SK-N-DZ (cell line): Measurements from ENCODE around the gene CD164L2.

Source experiments
- DNase-seq: peaks from one replicate; pipeline ENCODE4 v3.0.0-alpha.2; 2015; ENCODE audit warnings: low spot score

CD164L2 gene

GRCh38 chr1:27348861-27349783, 34.0 kb downstream of the CD164L2 start:
- peak; percentile 37 for DNase-seq

- no peak for DNase-seq
Observed at GRCh38 chr1:27346991-27347624, 36.0 kb downstream of the CD164L2 start.

GRCh38 chr1:27346357-27346756, 36.8 kb downstream of the CD164L2 start:
- DNase-seq = no peak

- DNase-seq = no peak
Observed at GRCh38 chr1:27345272-27345671, 37.9 kb downstream of the CD164L2 start.

GRCh38 chr1:27343639-27344025, 39.5 kb downstream of the CD164L2 start:
- DNase-seq = no peak

GRCh38 chr1:27342778-27343638, 40.1 kb downstream of the CD164L2 start:
- DNase-seq = no peak

- DNase-seq = no peak
Observed at GRCh38 chr1:27342391-27342777, 40.7 kb downstream of the CD164L2 start.

- peak; percentile 38 for DNase-seq
Observed at GRCh38 chr1:27341525-27342252, 41.4 kb downstream of the CD164L2 start, which contains the start of gene SYTL1. TSS of gene SYTL1 (plus strand) at chr1:27342022. CDS start at chr1:27345335, 3,313 bp downstream.

- DNase-seq = no peak
Observed at GRCh38 chr1:27339213-27339612, 43.9 kb downstream of the CD164L2 start.

GRCh38 chr1:27338751-27339150, 44.4 kb downstream of the CD164L2 start:
- DNase-seq = no peak

- no peak for DNase-seq
Observed at GRCh38 chr1:27336756-27337155, 46.4 kb downstream of the CD164L2 start.

GRCh38 chr1:27335506-27336422, 47.4 kb downstream of the CD164L2 start:
- DNase-seq = no peak

GRCh38 chr1:27333717-27334279, 49.3 kb downstream of the CD164L2 start:
- no peak for DNase-seq

- DNase-seq = peak; percentile 21
Observed at GRCh38 chr1:27332536-27333281, 50.4 kb downstream of the CD164L2 start.

GRCh38 chr1:27331922-27332321, 51.2 kb downstream of the CD164L2 start:
- DNase-seq = no peak

- no peak for DNase-seq
Observed at GRCh38 chr1:27331426-27331825, 51.7 kb downstream of the CD164L2 start.

- no peak for DNase-seq
Observed at GRCh38 chr1:27330786-27331185, 52.3 kb downstream of the CD164L2 start.
